ENCODE results near the gene TBC1D22A. TPM values are rescaled to one million over a fixed set of nuclear protein-coding genes. Genes with fewer than 3 reads are reported as not detected.

TBC1D22A gene
- total RNA-seq, 4 donors from 2014 or later = 9.2 to 45.3 (median 22.8) TPM

GRCh38 chr22:46892866-46893265, 130.4 kb downstream of the TBC1D22A start:
- no peak for DNase-seq
- Histone ChIP-seq H3K36me3 (no peaks in the 10 kb centered on the region), H3K9me3 (no peaks in the 10 kb centered on the region), H3K27me3 (no peaks in the 10 kb centered on the region), H3K4me1 (no peaks in the 10 kb centered on the region), H3K27ac (no peak overlapping the region), H3K4me3 (no peak overlapping the region)
- TF ChIP-seq CTCF (IDR thresholded peaks at IDR 0.05) (no peak), POLR2A (IDR thresholded peaks at IDR 0.05) (no peak)
- intact Hi-C loops (cut with DNase I; ENCODE audit: low total_unique reads) = no loop called here

GRCh38 chr22:46893281-46894020, 131.0 kb downstream of the TBC1D22A start:
- no peak overlapping the region for H3K4me3 ChIP-seq
- intact Hi-C loops (cut with DNase I; ENCODE audit: low total_unique reads) = no loop called here
- no peak overlapping the region for H3K27ac ChIP-seq
- H3K27me3 ChIP-seq = no peaks in the 10 kb centered on the region
- no peaks in the 10 kb centered on the region for H3K9me3 ChIP-seq
- H3K36me3 ChIP-seq = no peaks in the 10 kb centered on the region
- no peak for DNase-seq
- no peaks in the 10 kb centered on the region for H3K4me1 ChIP-seq
- no peak for TF ChIP-seq CTCF (IDR thresholded peaks at IDR 0.05)
- TF ChIP-seq POLR2A (IDR thresholded peaks at IDR 0.05) = no peak

- Histone ChIP-seq H3K9me3 (no peaks in the 10 kb centered on the region), H3K36me3 (no peaks in the 10 kb centered on the region), H3K4me1 (no peaks in the 10 kb centered on the region), H3K27me3 (no peaks in the 10 kb centered on the region), H3K27ac (no peak overlapping the region), H3K4me3 (no peak overlapping the region)
- DNase-seq = no peak
- intact Hi-C loops (cut with DNase I; ENCODE audit: low total_unique reads) = no loop called here
- TF ChIP-seq CTCF (IDR thresholded peaks at IDR 0.05) (no peak), POLR2A (IDR thresholded peaks at IDR 0.05) (no peak)
These were observed 131.7 kb downstream of the TBC1D22A start for GRCh38 chr22:46894081-46894671.

- H3K27ac ChIP-seq = no peak overlapping the region
- intact Hi-C loops (cut with DNase I; ENCODE audit: low total_unique reads) = no loop called here
- TF ChIP-seq POLR2A (IDR thresholded peaks at IDR 0.05) (no peak), CTCF (IDR thresholded peaks at IDR 0.05) (no peak)
These were observed 132.6 kb downstream of the TBC1D22A start for GRCh38 chr22:46894851-46895640.

GRCh38 chr22:46895753-46896152, 133.3 kb downstream of the TBC1D22A start:
- H3K36me3 ChIP-seq = no peaks in the 10 kb centered on the region
- TF ChIP-seq CTCF (IDR thresholded peaks at IDR 0.05) = no peak
- TF ChIP-seq POLR2A (IDR thresholded peaks at IDR 0.05) = no peak
- H3K27ac ChIP-seq = no peak overlapping the region
- intact Hi-C loops (cut with DNase I; ENCODE audit: low total_unique reads) = no loop called here
- DNase-seq = no peak
- H3K27me3 ChIP-seq = no peaks in the 10 kb centered on the region
- H3K4me3 ChIP-seq = no peak overlapping the region
- H3K4me1 ChIP-seq = no peaks in the 10 kb centered on the region
- no peaks in the 10 kb centered on the region for H3K9me3 ChIP-seq

More at GRCh38 chr22:46894851-46895640, 132.6 kb downstream of the TBC1D22A start:
- Histone ChIP-seq H3K4me1 (no peaks in the 10 kb centered on the region), H3K9me3 (no peaks in the 10 kb centered on the region), H3K27me3 (no peaks in the 10 kb centered on the region), H3K36me3 (no peaks in the 10 kb centered on the region), H3K4me3 (no peak overlapping the region)
- no peak for DNase-seq
